ENCODE results near the gene AEBP2.
"Not testable (repeated sequence)": the region's sequence is repeated elsewhere in the genome, so short reads cannot be mapped to it uniquely, and the experiment has no call there.

Gene AEBP2

DNA sequence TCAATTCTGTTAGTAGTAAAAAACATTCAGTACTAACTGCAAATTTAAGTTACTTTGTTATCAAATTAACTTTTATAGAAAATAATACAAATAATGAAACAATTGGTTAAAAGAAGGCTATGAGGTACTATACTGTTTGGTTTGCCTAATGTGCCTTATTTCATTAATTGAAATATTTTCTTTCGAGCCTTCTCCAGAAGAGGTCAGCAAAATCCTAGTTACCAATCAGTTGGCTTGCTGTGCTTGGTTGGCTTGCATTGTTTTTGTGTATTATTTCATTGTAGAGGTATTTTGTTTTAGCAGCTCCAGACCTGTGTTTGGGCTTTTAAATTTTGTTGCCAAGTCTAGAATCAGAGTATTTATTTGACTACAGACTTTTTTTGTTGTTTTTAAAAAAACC lies 68.5 kb downstream of the AEBP2 start:
- no peak for DNase-seq (ENCODE audit: low read depth in 2 of 2)

DNA sequence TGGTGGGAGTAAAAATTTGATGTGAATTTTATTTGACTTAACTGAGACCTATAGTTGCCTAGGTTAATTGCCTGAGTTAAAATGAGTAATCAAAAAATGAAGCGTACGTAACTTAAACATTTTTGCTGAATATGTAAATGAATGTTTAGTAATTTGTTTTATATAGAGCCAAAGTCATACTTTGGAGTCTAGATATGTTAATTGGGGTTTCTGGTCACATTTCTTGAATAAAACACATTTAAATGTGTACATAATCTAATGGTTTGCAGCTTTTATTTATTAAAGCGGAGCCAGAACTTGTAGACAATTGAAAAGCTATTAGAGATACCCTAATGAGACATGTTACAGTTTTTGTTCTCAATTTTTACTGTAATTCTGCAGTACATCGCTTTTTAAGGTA lies 71.2 kb downstream of the AEBP2 start:
- DNase-seq (ENCODE audit: low read depth in 2 of 2) = no peak

DNA sequence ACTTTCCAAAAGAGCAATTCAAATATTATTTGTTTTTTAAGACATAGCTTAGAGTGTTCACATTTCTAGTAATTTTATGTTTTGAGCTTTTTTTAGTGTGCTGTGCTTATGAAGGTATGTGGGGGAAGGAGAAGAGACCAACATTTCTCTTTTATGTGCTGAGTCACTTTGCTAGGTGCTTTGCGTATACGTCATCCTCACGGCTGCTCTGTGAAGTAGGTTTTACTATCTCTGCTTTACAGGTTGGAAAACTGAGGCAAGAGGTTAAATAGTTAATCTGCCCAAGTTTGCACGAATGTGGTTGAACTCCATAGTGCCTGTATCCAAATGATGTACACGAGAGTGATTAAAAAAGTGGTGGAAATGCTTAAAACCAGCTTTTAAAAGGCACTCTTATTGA lies 75.9 kb downstream of the AEBP2 start:
- no peak for DNase-seq (ENCODE audit: low read depth in 2 of 2)

DNA sequence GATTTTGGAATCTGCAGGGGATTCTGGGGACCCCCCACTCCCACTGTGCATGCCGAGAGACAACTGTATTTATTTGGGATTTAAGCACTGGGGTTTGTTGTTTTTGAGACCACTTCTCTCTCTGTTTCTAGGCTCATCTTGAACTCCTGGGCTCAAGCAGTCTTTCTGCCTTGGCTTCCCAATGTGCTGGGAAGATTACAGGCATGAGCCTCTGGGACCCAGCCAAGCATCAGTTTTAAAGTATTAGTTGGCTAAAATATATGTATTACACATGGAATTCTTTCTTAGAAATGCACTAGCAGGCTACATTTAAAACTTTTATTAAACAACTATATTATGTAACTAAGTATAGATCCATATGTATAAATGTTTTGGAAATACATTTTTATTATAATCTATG lies 78.3 kb downstream of the AEBP2 start:
- no peak for DNase-seq (ENCODE audit: low read depth in 2 of 2)

DNA sequence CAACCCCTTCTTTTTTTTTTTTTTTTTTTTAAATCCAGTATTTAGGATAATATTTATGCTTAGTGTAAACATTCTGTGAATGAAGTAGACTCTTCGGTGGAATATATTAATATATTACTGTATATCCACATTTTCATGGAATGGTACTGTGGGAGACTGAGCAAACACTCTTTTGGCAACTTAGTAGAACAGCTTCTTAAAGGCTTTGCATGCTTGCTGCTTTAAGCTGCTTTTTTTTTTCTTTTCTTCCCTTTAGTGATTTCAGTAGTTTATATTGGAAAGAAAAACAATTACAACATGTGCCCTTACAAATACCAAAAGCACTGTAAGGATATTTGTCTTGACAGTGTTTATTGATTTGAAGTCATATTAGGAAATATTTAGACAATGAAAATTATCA lies 78.9 kb downstream of the AEBP2 start:
- no peak for DNase-seq (ENCODE audit: low read depth in 2 of 2)

DNA sequence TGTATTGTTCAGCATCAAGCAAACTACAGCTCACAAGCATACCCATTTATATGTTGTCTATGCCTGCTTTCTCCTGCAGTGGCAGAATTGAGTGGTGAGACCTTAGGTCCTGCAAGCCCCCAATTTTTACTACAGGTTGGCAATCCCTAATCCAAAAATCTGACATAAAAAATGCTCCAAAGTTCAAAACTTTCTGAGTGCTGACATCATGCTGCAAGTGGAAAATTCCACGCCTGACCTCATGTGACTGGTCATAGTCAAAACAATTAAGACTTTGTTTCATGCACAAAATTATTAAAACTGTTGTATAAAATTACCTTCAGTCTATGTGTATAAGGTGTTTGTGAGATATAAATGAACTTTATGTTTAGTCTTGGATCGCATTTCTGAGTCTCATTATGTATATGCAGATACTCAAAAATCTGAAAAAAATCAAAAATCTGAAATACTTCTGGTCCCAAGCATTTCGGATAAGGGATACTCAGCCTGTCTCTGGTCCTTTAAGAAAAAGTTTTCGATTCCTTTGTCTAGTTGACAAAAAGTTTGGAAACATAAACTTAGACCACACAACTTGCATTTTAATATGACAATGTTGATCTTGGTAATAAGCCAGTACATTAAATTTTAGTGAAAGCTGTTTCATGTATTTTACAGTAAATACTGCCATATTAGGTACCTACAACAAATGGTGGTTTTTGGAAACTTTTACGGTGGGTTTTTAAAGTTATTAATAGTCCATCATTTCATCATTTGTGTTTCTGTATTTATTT lies 81.5 kb downstream of the AEBP2 start:
- no peak for DNase-seq (ENCODE audit: low read depth in 2 of 2)

DNA sequence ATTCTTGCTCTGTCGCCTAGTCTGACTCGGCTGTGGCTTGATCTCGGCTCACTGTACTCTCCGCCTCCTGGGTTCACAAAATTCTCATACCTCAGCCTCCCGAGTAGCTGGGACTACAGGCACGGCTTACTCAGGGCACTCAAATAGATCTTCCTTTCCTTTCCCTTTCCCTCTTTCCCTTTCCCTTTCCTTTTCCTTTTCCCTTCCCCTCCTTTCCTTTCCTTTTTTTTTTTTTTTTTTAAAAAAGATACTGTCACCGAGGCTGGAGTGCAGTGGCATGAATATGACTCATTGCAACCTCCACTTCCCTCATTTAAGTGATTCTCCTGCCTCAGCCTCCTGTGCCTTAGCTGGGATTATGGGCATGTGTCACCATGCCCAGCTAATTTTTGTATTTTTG lies 86.0 kb downstream of the AEBP2 start:
- no peak for DNase-seq (ENCODE audit: low read depth in 2 of 2)

DNA sequence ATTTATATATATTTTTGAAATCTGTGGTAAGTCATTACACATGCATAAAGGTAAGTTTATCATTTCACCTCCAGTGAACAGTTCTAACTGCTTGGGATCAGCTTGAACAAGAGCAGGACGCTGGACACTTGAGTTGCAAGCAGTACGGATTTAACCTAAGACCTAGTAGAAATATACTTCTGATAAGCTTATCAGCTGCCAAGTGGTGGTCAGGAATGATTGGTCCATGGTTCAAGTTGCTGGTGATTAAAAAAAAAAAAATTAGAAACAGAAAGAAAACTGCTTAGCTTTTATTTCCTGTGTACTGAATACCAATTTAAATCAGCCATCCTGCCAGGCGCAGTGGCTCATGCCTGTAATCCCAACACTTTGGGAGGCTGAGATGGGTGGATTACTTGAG lies 88.6 kb downstream of the AEBP2 start:
- no peak for DNase-seq (ENCODE audit: low read depth in 2 of 2)

DNA sequence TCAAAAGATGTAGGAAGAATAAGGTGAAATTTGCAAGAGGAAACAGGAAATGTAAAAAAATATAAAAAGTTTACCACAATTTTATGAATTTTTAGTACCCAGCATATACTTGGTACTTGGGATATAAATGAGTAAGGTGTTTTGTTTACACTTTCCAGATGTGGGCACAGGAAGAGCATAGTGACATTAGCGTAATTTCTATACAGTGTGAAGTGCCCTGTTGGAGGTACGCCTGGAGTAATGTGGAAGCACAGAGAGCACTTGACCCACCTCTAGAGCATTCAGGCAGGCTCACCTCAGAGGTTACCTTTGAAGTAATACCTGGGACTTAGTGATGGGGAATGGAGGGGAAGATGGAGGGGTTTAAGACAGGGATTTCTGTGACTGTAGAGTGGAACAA lies 89.5 kb downstream of the AEBP2 start:
- DNase-seq (ENCODE audit: low read depth in 2 of 2) = no peak

DNA sequence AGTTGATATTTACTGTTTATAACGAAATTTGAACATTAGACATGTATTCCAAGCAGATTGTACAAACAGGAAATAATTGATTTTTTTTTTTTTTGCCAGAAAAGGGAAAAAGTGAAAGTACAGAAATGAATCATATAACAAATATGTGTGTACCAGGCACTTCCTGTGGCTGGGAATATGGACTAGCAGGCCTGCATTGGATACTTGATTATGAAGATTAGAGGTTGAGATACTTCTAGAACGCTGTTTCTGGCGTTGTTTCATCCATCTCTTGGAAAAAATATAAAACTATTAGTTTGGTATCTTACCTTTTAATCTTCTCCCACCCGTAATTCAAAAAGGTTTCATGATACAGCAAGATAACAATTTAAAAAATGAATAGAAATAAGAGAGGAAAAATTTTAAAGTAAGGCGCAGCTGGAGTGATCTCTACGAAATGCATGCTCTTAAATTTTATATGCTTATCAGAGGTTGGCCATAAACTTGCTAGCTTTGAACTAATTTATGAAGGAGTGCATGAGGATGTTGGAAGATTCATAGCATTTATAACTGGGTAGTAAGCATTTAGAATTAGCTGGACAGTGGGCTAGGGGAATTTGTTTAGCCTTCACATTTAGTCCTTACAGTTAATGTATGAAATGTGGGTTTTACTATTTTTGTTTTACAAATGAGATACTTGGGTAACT lies 90.8 kb downstream of the AEBP2 start:
- no peak for DNase-seq (ENCODE audit: low read depth in 2 of 2)

DNA sequence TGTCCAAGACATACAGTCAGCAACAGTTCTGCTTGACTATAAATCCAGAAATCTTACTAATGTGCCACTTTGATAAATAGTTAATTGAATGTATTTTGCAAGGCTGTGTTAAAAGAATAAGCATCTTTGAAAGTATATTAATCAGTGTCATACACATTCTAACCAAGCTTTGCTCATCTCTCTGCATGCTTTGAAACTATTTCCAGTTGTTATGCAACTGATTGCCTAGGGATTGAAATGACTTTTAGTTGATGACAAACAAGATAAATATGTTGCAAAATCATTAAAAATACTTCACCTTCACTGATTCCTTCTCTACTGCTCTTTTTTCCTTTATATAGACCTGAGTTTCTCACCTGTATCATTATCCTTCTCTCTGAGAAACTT lies 91.3 kb downstream of the AEBP2 start:
- DNase-seq (ENCODE audit: low read depth in 2 of 2) = no peak

DNA sequence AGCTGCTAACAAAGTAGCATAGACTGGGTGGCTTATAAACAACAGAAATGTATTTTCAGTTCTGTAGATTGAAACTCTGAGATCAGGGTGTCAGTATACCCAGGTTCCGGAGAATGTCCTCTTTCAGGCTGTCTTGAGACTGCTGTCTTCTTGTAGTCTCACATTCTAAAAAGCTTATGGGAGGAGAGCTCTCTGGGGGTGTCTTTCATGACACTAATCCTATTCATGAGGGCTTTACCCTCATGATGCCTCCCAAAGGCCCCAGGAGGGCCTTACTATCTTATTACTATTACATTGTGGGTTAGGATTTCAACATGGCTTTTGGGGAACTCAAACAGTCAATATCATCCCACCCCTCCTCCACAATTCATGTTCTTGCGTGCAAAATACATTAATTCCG lies 94.3 kb downstream of the AEBP2 start:
- no peak for DNase-seq (ENCODE audit: low read depth in 2 of 2)

DNA sequence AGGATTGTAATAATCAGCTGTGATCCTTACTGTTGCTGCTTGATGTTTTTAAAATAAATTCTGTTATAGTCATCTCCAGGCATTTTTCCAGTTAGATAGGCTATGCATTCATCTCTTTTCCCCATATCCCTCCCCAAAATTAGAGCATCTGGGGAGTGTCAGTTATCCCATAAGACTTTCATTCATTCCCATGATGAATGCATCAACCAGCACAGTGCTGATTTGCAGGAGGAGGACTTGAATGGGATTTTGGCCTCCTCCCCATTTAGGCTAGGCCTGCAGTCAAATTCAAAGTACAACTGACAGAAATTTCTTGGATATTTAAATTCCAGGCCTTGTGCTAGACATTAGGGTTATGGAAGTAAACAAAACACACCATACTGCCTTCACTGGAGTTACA lies 99.8 kb downstream of the AEBP2 start:
- no peak for DNase-seq (ENCODE audit: low read depth in 2 of 2)

DNA sequence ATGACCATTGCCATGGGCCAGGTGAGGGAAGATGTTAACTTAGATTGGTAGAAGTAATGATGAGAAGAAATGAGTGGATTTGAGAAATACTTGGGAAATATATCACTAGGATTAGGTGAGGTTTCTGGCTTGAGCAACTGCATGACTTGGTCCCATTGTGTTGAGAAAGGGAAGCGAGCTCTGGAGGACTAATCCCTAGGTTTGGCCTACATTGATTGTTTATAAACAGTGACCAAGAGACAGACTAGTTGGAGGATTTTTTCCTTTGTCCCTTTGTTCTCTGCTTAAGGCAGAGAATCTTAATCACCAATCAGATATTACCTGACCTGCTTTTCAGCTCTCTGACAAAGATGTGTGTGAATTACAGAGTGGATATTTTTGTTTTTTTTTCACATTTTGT lies 100.5 kb downstream of the AEBP2 start:
- DNase-seq (ENCODE audit: low read depth in 2 of 2) = no peak

DNA sequence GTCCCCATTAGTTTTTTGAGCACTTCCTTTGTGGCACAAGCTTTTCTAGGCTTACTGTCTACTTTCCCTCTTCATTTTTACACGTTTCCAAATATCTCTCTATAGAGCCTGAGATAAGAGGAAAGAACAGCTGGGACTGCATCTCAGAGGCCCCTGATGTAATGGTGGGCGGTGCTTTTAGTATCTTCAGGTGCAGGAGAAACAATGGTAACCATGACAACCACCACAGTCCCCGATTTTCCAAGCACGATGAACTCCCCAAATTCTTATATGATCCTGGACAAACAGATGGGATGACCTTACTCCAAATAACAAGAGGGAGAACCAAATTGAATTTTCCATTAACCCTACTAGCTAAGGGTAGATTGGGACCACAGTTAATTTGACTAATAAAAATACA lies 103.3 kb downstream of the AEBP2 start:
- no peak for DNase-seq (ENCODE audit: low read depth in 2 of 2)

DNA sequence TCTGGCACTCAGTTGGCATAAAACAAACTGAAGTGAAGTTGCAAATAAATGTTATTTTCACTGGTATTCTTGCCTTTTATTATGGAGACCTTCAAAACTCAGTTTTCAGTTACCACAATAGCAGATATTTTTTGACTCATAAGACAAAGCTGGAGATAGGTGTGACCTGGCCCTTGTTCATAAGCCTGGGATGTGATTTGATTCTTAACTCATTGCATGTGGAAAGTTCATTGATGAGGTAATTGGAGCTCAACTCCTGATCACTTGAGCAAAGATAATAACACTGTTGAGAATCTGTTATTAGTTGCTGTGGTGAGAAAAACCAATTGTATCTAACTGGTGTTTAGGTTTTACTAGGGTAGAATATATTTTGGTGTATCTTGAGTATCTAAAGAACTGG lies 105.1 kb downstream of the AEBP2 start:
- no peak for DNase-seq (ENCODE audit: low read depth in 2 of 2)

DNA sequence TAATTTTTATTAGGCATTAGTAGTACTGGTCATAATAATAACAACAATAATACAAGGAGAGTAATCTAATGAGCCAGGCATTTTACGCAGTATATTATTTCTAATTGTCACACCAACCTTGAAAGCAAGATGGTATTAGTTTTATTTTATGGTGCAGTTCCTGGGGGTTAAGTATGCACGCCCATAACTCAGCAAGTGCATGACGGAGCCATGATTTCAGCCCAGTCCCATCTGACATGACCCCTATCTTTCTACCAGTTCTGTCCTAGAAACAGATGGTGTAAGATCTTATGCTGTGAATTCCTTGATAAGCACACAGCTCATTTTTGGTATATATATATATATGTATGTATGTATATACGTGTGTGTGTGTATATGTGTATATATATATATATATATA lies 106.0 kb downstream of the AEBP2 start:
- no peak for DNase-seq (ENCODE audit: low read depth in 2 of 2)

DNA sequence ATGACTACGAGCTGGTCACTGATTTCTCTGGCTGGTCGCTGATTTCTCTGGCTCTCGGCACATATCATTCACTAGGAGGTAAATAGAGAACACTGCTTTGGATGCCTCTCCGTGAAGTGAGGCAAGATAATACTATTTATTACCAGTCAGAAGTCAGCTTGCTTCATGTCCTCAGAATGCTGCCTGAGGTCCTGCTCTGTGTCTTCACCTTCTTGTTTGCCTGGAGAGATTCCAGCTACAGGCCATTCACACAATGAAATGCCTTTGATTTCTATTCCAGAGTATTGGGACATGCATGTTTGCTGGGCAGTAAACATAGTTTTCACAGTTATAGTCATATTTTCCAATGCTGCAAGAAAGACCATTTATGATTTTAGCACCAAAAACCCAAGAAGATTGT lies 106.7 kb downstream of the AEBP2 start:
- DNase-seq (ENCODE audit: low read depth in 2 of 2) = no peak

DNA sequence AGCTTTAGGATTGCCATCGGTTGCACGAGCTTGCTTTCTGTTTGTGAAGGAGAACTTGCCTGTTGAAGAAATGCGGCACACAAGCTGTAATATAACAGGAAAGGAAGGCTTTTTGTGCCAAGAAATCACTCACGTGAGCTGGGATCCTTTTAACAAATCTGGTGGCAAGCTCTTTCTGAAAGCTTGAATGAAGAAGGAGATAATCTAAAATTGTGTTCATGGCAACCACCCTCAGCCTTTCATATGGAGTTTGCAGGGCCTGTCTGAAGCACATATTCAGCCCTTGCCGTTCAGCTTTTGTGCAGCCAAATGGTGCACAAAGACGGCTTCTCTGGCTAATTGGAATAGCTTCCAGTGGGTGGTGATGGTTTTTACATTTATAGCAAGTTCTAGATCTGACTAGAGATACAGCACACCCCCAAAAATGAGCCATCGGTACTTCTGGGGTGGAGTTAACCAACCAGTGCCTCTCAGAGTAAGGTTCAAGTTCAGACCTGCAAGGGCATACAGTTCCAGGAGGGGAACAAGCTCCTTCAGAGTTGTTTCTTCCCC lies 107.4 kb downstream of the AEBP2 start:
- no peak for DNase-seq (ENCODE audit: low read depth in 2 of 2)

DNA sequence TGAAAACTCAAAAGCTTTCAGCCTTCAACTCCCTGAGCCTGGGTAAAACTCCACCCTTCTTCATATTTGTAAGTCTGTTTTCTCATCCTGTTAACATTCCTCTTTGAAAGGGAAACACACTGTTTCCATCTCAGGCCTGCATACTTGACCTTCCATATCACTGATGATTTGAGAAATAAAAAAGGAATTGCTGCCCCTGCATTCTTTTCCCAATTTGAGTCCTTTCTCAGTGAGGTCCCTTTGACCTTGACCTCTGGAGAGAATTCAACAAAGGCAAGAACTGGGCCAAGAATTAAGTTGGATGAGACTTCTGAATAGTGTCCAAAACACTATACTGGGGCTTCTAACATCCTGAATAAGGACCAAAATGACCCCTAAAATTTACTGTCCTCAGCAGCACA lies 108.0 kb downstream of the AEBP2 start:
- no peak for DNase-seq (ENCODE audit: low read depth in 2 of 2)

DNA sequence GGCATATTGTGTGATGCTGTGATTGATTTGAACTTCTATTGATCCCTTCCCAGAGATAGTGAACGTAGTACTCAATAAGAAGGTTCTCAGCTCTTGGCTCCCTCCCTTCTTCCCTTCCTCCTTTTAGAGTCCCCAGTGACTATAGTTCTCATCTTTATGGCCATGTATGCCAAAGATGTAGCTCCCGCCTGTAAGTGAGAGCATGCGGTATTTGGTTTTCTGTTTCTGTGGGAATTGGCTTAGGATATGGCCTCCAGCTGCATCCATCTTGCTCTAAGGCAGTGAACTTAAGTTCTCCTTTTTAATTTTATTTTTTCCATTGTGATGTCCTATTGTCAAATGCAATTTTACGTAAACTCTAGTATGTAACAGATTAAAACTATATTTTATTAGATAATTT lies 109.5 kb downstream of the AEBP2 start:
- DNase-seq (ENCODE audit: low read depth in 2 of 2) = no peak

DNA sequence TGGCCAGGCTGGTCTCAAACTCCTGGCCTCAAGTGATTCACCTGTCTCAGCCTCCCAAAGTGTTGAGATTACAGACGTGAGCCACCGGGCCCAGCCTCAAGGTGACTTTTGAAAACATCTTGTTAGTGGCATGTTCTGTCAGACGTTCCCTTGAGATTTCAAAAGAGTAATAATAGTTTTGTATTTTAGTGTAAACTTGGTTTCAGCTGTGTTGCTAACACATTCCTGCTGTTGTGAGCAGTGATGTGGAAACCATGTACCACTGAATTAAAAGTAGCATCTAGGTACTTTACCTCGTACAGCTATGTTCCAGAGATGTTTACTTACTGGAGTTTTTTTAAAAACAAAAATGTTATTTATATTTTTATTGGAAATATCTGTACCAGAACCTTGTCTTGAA lies 111.3 kb downstream of the AEBP2 start:
- DNase-seq (ENCODE audit: low read depth in 2 of 2) = no peak

DNA sequence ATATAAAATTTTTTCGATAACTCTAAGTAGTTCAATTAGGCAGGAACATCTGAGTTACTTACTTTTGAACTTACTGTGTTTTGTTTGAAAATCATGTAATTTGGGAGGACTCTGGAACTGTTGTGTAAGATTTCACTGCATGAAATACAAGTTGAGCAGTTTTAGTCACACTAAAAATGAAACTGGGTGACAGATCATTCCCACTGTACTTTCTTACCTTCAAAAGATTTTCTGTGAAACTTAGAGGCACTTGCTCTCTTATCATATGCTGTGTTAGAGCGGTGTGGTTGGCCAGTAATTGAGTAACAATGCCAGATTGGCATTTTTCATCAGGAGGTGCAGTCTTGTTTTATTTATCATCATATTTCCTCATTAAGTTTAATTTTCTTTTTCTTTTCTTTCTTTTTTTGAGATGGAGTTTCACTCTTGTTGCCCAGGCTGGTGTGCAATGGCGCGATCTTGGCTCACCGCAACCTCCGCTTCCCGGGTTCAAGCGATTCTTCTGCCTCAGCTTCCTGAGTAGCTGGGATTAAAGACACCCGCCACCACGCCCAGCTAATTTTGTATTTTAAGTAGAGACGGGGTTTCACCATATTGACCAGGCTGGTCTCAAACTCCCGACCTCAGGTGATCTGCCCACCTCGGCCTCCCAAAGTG lies 113.3 kb downstream of the AEBP2 start:
- DNase-seq (ENCODE audit: low read depth in 2 of 2) = not testable (repeated sequence)

Data from activated CD8-positive, alpha-beta memory T cell treated with anti-CD3 and anti-CD28 coated beads for 4 hours (primary cell).